Measurements from ENCODE around the gene ARRB1. TPM values are rescaled to one million over a fixed set of nuclear protein-coding genes. Genes with fewer than 3 reads are reported as not detected.
A peak's percentile ranks its signal among the peaks of the same experiment; 100 is the strongest.

Gene ARRB1
- total RNA-seq, 1 experiment from 2014 or later = 24.2 TPM

- ChIA-PET CTCF (interaction anchor here (0.9 to 2.7 kb wide), 2 partner anchors 100 to 104 kb away, joined by 3 to 11 read pairs; no protein-coding TSS in a partner anchor), POLR2A (interaction anchor here (1.0 to 1.2 kb wide), 2 partner anchors 8 to 18 kb away, joined by 3 read pairs; no protein-coding TSS in a partner anchor), RAD21 (ENCODE audit: low non-redundant PET in 1 of 2, low total read pairs in 2 of 2, uncharacterized antibody in 2 of 2, unreplicated experiment in 2 of 2) (interaction anchor here (0.6 to 3.1 kb wide), 3 partner anchors 100 to 942 kb away, joined by 3 to 9 read pairs (median 3); no protein-coding TSS in a partner anchor)
- Histone ChIP-seq H3K36me3 (ENCODE audit: control insufficient read depth in 1 of 2, insufficient read depth in 2 of 2, low read length in 2 of 2) (no peaks in the 10 kb centered on the region), H3K4me3 (replicated peaks in 1 of 2; ENCODE audit: low read depth in 1 of 2, low read length in 2 of 2) (no peak overlapping the region), H3K9ac (ENCODE audit: low read length) (no peak overlapping the region), H3K9me2 (ENCODE audit: insufficient read depth) (no peaks in the 10 kb centered on the region), H3K79me2 (ENCODE audit: insufficient read depth, low read length) (no peaks in the 10 kb centered on the region), H3K4me2 (ENCODE audit: low read length) (peak overlapping the region; percentile 28), H3K9me3 (ENCODE audit: control insufficient read depth in 1 of 2, insufficient read depth in 1 of 2, low read depth in 1 of 2, low read length in 2 of 2) (no peaks in the 10 kb centered on the region), H2AFZ (ENCODE audit: low read depth, low read length, poor library complexity, severe bottlenecking) (peak overlapping the region; percentile 28), H3K27ac (ENCODE audit: low read depth, low read length) (no peak overlapping the region), H3K27me3 (ENCODE audit: insufficient read depth, low read length) (no peaks in the 10 kb centered on the region), H4K20me1 (ENCODE audit: insufficient read depth) (no peaks in the 10 kb centered on the region), H3K4me1 (ENCODE audit: control insufficient read depth in 1 of 2, insufficient read depth in 2 of 2, low read length in 2 of 2) (peaks cover 10 to 28% of the 10 kb centered on the region in 2 experiments; a peak in 3 of 4 replicates)
- no peak for DNase-seq (ENCODE audit: low read depth, low spot score)
- no TSS peak for BruUV-seq (replicated peaks)
- intact Hi-C loops (cut with micrococcal nuclease) = no loop called here
- no peak for TF ChIP-seq ZFX (IDR thresholded peaks at IDR 0.05)
- no peak for TF ChIP-seq EGR1 (IDR thresholded peaks at IDR 0.05; ENCODE audit: low read depth)
- TF ChIP-seq RAD21 (IDR thresholded peaks at IDR 0.05; ENCODE audit: low read depth) = no peak; the same call in 1 of the 2 replicates
- no peak for TF ChIP-seq TCF7L2 (IDR thresholded peaks at IDR 0.05; ENCODE audit: borderline replicate concordance, extremely low read depth, insufficient read depth, insufficient read length)
- no peak for TF ChIP-seq POLR2A (IDR thresholded peaks at IDR 0.05; ENCODE audit: borderline replicate concordance, extremely low read depth, insufficient read depth, insufficient read length)
- TF ChIP-seq EZH2phosphoT487 (IDR thresholded peaks at IDR 0.05; ENCODE audit: borderline replicate concordance) = no peak
- TF ChIP-seq CTCF (IDR thresholded peaks at IDR 0.05 in 2 of 3, conservative IDR thresholded peaks at IDR 0.05 in 1 of 3; ENCODE audit: borderline replicate concordance in 1 of 3, insufficient read depth in 1 of 3, low read depth in 2 of 3, low read length in 2 of 3) = no peak
- no peak for TF ChIP-seq EZH2 (IDR thresholded peaks at IDR 0.05)
- no peak for TF ChIP-seq FOSL1 (IDR thresholded peaks at IDR 0.05; ENCODE audit: low read depth)
- TF ChIP-seq JUND (IDR thresholded peaks at IDR 0.05) = no peak
- TF ChIP-seq ELF1 (IDR thresholded peaks at IDR 0.05; ENCODE audit: borderline replicate concordance, low read depth) = no peak
- no peak for TF ChIP-seq REST (IDR thresholded peaks at IDR 0.05; ENCODE audit: low read depth)
- TF ChIP-seq SIN3A (IDR thresholded peaks at IDR 0.05; ENCODE audit: low read depth) = no peak
- no peak for TF ChIP-seq YY1 (IDR thresholded peaks at IDR 0.05; ENCODE audit: extremely low read depth, insufficient replicate concordance, low read depth, low read length)
- TF ChIP-seq ZBTB33 (IDR thresholded peaks at IDR 0.05; ENCODE audit: extremely low read depth, insufficient replicate concordance, low read length) = no peak
- TF ChIP-seq SP1 (IDR thresholded peaks at IDR 0.05; ENCODE audit: low read depth) = no peak
- TF ChIP-seq CBX3 (IDR thresholded peaks at IDR 0.05; ENCODE audit: low read depth) = no peak
- no peak for TF ChIP-seq SRF (IDR thresholded peaks at IDR 0.05; ENCODE audit: low read depth)
- no peak for ATAC-seq
These were observed 28.8 kb upstream of the ARRB1 start for GRCh38 chr11:75380245-75380644.
